HCT116 (cell line): ENCODE data around the gene UFSP2. TPM values are rescaled to one million over a fixed set of nuclear protein-coding genes. Genes with fewer than 3 reads are reported as not detected.

ENCODE experiments used
- ATAC-seq: fragments of 200-7000 bp; cut with Tn5 transposase; 2 replicates; pipeline ENCODE4 v1.9.1; 2020; ENCODE audit warnings: mild to moderate bottlenecking, moderate library complexity
- BruUV-seq: library from RNA; stranded (reverse); fragments of 400-500 nt; replicated peaks from 2 replicates; lab custom pipeline; 2021; lab: Mats Ljungman, UMichigan
- CTCF ChIA-PET: fragments of 300-600 bp; sonication (Branson Sonifier 250); formaldehyde crosslinking; loops from one replicate; lab custom pipeline; 2021; ENCODE audit warnings: antibody characterized with exemption; lab: Charles Lee
- POLR2A ChIA-PET: fragments of 300-600, 350-600 bp; sonication (Branson Sonifier 250); formaldehyde crosslinking; loops from one replicate; lab custom pipeline; 2021; ENCODE audit warnings: antibody characterized with exemption; lab: Charles Lee
- RAD21 ChIA-PET, 2 experiments: fragments of 300-600 bp; sonication (Branson Sonifier 250); formaldehyde crosslinking; loops; one replicate each; lab custom pipeline; 2023; ENCODE audit warnings: low total read pairs in 2 of 2; ENCODE audit not compliant: uncharacterized antibody in 2 of 2, unreplicated experiment in 2 of 2, low non-redundant PET in 1 of 2; lab: Charles Lee
- DNase-seq: peaks from one replicate; pipeline ENCODE4 v3.0.0-alpha.2; 2010; ENCODE audit warnings: low read depth, low spot score
- H2AFZ ChIP-seq: fragments of 200-600 bp; shearing (Covaris generic), sonication (generic); 2 replicates; pipeline ENCODE4 v1.6.1; 2017; ENCODE audit warnings: low read depth, mixed run types, mixed read lengths, antibody characterized with exemption, low read length; ENCODE audit not compliant: poor library complexity, severe bottlenecking
- H3K27ac ChIP-seq: 2 replicates; pipeline ENCODE4 v1.5.1; 2012; ENCODE audit warnings: low read depth, low read length
- H3K27me3 ChIP-seq: fragments of 200-600 bp; sonication (generic); 2 replicates; pipeline ENCODE4 v1.6.1; 2016; ENCODE audit warnings: mixed run types, low read length, mixed read lengths; ENCODE audit not compliant: insufficient read depth
- H3K36me3 ChIP-seq, 2 experiments: fragments of 200-500 bp in 1 of 2; fragments of 200-600 bp in 1 of 2; sonication (Bioruptor generic) in 1 of 2; sonication (generic) in 1 of 2; 2 replicates each; pipeline versions ENCODE4 v1.5.1 to v1.6.1; 2014 to 2016; ENCODE audit warnings: low read length in 2 of 2, inconsistent platforms in 1 of 2, mixed read lengths in 1 of 2, mixed run types in 1 of 2; ENCODE audit not compliant: insufficient read depth in 2 of 2, control insufficient read depth in 1 of 2
- H3K4me1 ChIP-seq, 2 experiments: fragments of 200-600 bp in 1 of 2; sonication (generic) in 1 of 2; 2 replicates each; pipeline versions ENCODE4 v1.5.1 to v1.6.1; 2012 to 2017; ENCODE audit warnings: low read length in 2 of 2, inconsistent platforms in 1 of 2, mild to moderate bottlenecking in 1 of 2, mixed read lengths in 1 of 2, mixed run types in 1 of 2, moderate library complexity in 1 of 2; ENCODE audit not compliant: insufficient read depth in 2 of 2, control insufficient read depth in 1 of 2
- H3K4me2 ChIP-seq: fragments of 200-600 bp; sonication (generic); 2 replicates; pipeline ENCODE4 v1.6.1; 2017; ENCODE audit warnings: mixed run types, low read length, mixed read lengths
- H3K4me3 ChIP-seq, 2 experiments: fragments of 200-600 bp in 1 of 2; sonication (generic) in 1 of 2; replicated peaks in 1 of 2; 2 replicates each; pipeline ENCODE4 v1.5.1; 2011 to 2016; ENCODE audit warnings: low read length in 2 of 2, control low read depth in 1 of 2, low read depth in 1 of 2, mild to moderate bottlenecking in 1 of 2, mixed read lengths in 1 of 2, mixed run types in 1 of 2
- H3K79me2 ChIP-seq: fragments of 200-600 bp; sonication (generic); 2 replicates; pipeline ENCODE4 v1.6.1; 2017; ENCODE audit warnings: mild to moderate bottlenecking, mixed run types, low read length, moderate library complexity, mixed read lengths; ENCODE audit not compliant: insufficient read depth
- H3K9ac ChIP-seq: fragments of 200-600 bp; sonication (generic); 2 replicates; pipeline ENCODE4 v1.6.1; 2016; ENCODE audit warnings: low read length, mixed read lengths
- H3K9me2 ChIP-seq: fragments of 200-600 bp; sonication (generic), shearing (Covaris generic); 2 replicates; pipeline ENCODE4 v1.6.1; 2017; ENCODE audit warnings: mixed run types, mild to moderate bottlenecking, moderate library complexity; ENCODE audit not compliant: insufficient read depth
- H3K9me3 ChIP-seq, 2 experiments: fragments of 200-500 bp in 1 of 2; fragments of 200-600 bp in 1 of 2; sonication (Bioruptor generic) in 1 of 2; sonication (generic) in 1 of 2; 2 replicates each; pipeline ENCODE4 v1.6.1; 2014 to 2017; ENCODE audit warnings: low read length in 2 of 2, mixed read lengths in 2 of 2, inconsistent platforms in 1 of 2, low read depth in 1 of 2, mild to moderate bottlenecking in 1 of 2, mixed run types in 1 of 2, moderate library complexity in 1 of 2; ENCODE audit not compliant: control insufficient read depth in 1 of 2, insufficient read depth in 1 of 2
- H4K20me1 ChIP-seq: fragments of 200-600 bp; sonication (generic), shearing (Covaris generic); 2 replicates; pipeline ENCODE4 v1.6.1; 2017; ENCODE audit warnings: mixed run types, mild to moderate bottlenecking, moderate library complexity; ENCODE audit not compliant: insufficient read depth
- CBX3 ChIP-seq: IDR thresholded peaks from 2 replicates; pipeline ENCODE4 v1.6.1; 2012; ENCODE audit warnings: low read depth
- CEBPB ChIP-seq: IDR thresholded peaks from 2 replicates; pipeline ENCODE4 v1.6.1; 2012; ENCODE audit warnings: low read depth
- EGR1 ChIP-seq: IDR thresholded peaks from 2 replicates; pipeline ENCODE4 v1.6.1; 2012; ENCODE audit warnings: low read depth
- ELF1 ChIP-seq: IDR thresholded peaks from 2 replicates; pipeline ENCODE4 v1.6.1; 2012; ENCODE audit warnings: low read depth, borderline replicate concordance
- EZH2phosphoT487 ChIP-seq: fragments of 200-600 bp; IDR thresholded peaks from 2 replicates; pipeline ENCODE4 v1.6.1; 2018; ENCODE audit warnings: antibody characterized with exemption, borderline replicate concordance
- JUND ChIP-seq: IDR thresholded peaks from 2 replicates; pipeline ENCODE4 v1.6.1; 2012
- MAX ChIP-seq: IDR thresholded peaks from 2 replicates; pipeline ENCODE4 v1.6.1; 2012
- POLR2A ChIP-seq: IDR thresholded peaks from 2 replicates; pipeline ENCODE4 v1.7.0; 2011; ENCODE audit warnings: borderline replicate concordance; ENCODE audit not compliant: insufficient read depth, insufficient read length; ENCODE audit errors: extremely low read depth
- POLR2AphosphoS5 ChIP-seq: IDR thresholded peaks from 2 replicates; pipeline ENCODE4 v1.6.1; 2011; ENCODE audit warnings: mild to moderate bottlenecking, low read depth, low read length, moderate library complexity
- RAD21 ChIP-seq: IDR thresholded peaks from 2 replicates; pipeline ENCODE4 v1.6.1; 2012; ENCODE audit warnings: low read depth, mild to moderate bottlenecking
- SIN3A ChIP-seq: IDR thresholded peaks from 2 replicates; pipeline ENCODE4 v1.6.1; 2012; ENCODE audit warnings: low read depth
- SP1 ChIP-seq: IDR thresholded peaks from 2 replicates; pipeline ENCODE4 v1.6.1; 2012; ENCODE audit warnings: low read depth
- SRF ChIP-seq: IDR thresholded peaks from 2 replicates; pipeline ENCODE4 v1.6.1; 2012; ENCODE audit warnings: low read depth
- YY1 ChIP-seq: IDR thresholded peaks from 2 replicates; pipeline ENCODE4 v1.6.1; 2011; ENCODE audit warnings: low read length, low read depth, moderate library complexity, mild to moderate bottlenecking; ENCODE audit not compliant: insufficient replicate concordance; ENCODE audit errors: extremely low read depth
- ZFX ChIP-seq: fragments of 450-650 bp; IDR thresholded peaks from 2 replicates; pipeline ENCODE4 v1.6.1; 2017
- ZNF274 ChIP-seq: fragments of 200-500 bp; sonication (Bioruptor generic); IDR thresholded peaks from 2 replicates; pipeline ENCODE4 v1.6.1; 2014; ENCODE audit warnings: mild to moderate bottlenecking, low read depth, low read length, inconsistent platforms
- intact Hi-C: fragments of 100-400 bp; cut with micrococcal nuclease; formaldehyde crosslinking; loops from 2 replicates; pipeline ENCODE4 v1.10.0; 2022
- total RNA-seq: library from RNA; stranded (reverse); gene quantifications from one replicate; pipeline ENCODE4 v1.2.1, GENCODE V29; 2021; ENCODE audit not compliant: unreplicated experiment
- TF ChIP-seq, protein P1 (sequence below): IDR thresholded peaks from 2 replicates; pipeline ENCODE4 v1.6.1; 2011; ENCODE audit warnings: mild to moderate bottlenecking, low read length, moderate library complexity; ENCODE audit not compliant: insufficient replicate concordance; ENCODE audit errors: extremely low read depth
- TF ChIP-seq, protein P2 (sequence below): IDR thresholded peaks from 2 replicates; pipeline ENCODE4 v1.6.1; 2012; ENCODE audit warnings: low read depth
- TF ChIP-seq, protein P3 (sequence below): IDR thresholded peaks from 2 replicates; pipeline ENCODE4 v1.6.1; 2012

UFSP2 gene
- total RNA-seq, 1 experiment from 2014 or later, result 29.4 TPM

DNA sequence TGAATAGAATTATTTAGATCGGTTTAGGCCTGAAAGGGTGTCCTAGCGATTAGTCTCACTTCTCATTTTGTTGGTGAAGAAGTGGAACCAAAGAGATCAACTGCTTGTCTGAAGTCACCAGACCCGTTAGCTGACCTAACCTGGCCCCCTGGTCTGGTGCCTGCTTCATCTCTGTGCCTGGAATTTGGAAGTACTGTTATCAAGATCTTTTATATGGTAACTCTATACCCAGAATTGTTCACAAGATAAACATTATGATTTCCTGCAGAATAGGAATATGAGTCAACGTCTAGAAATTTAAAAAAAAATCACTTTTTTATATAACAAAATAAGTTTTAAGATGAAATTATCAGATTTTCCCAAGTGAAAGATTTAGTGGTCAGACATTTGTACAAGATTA is 67.2 kb downstream of the UFSP2 start (continued):
- TF ChIP-seq, protein P1, sequence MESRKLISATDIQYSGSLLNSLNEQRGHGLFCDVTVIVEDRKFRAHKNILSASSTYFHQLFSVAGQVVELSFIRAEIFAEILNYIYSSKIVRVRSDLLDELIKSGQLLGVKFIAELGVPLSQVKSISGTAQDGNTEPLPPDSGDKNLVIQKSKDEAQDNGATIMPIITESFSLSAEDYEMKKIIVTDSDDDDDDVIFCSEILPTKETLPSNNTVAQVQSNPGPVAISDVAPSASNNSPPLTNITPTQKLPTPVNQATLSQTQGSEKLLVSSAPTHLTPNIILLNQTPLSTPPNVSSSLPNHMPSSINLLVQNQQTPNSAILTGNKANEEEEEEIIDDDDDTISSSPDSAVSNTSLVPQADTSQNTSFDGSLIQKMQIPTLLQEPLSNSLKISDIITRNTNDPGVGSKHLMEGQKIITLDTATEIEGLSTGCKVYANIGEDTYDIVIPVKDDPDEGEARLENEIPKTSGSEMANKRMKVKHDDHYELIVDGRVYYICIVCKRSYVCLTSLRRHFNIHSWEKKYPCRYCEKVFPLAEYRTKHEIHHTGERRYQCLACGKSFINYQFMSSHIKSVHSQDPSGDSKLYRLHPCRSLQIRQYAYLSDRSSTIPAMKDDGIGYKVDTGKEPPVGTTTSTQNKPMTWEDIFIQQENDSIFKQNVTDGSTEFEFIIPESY, result no peak
- TF ChIP-seq JUND, result no peak
- no peak for TF ChIP-seq EGR1
- TF ChIP-seq ELF1, result no peak
- no peak for TF ChIP-seq MAX
- TF ChIP-seq CBX3, result no peak
- TF ChIP-seq, all 23 proteins: peak for 0

DNA sequence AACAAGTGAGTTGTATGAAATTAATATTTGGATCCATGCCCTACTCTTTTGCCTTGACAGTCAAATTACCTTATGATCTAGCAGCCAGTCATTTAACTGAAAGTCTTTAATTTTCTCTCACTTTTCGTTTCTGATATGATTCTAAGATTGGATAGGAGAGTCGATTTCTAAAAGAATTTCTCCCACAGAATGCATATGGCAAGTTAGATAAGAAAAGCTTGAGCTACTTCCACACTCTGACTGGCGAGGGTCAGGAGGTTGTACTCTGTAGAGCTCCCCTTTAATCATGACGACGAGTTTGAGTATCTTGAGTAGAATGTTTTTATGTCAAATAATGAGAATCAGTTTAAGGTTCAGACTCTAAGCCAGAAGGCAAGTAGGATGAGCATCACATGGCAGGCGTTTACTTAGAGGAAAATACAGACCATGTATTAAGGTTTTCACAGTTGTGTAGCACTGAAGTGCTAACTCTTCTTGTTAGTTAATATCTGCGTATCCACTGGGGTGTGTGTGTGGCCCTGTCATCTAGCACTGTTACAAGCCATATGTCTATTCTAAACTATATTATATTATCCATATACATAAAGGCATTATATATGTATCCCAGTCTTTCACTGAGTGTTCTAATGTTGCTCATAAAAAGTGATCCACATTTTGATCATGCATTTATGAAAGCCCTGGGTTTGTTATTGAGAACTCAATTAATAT is 67.9 kb downstream of the UFSP2 start:
- POLR2A ChIA-PET, result no interaction called here

More for the DNA sequence above, 67.9 kb downstream of the UFSP2 start:
- RAD21 ChIA-PET, result no interaction called here
- Histone ChIP-seq H3K9ac (no peak overlapping the region), H4K20me1 (no peaks in the 10 kb centered on the region), H3K79me2 (no peaks in the 10 kb centered on the region), H3K4me3 (no peak overlapping the region), H3K9me3 (no peaks in the 10 kb centered on the region), H3K4me2 (no peak overlapping the region), H3K36me3 (no peaks in the 10 kb centered on the region), H3K27ac (no peak overlapping the region), H3K9me2 (no peaks in the 10 kb centered on the region), H2AFZ (no peak overlapping the region), H3K4me1 (peaks cover 0 to 8% of the 10 kb centered on the region in 2 experiments; a peak in 2 of 4 replicates), H3K27me3 (no peaks in the 10 kb centered on the region)
- no TSS peak for BruUV-seq
- TF ChIP-seq EGR1 (no peak), POLR2AphosphoS5 (no peak), CEBPB (no peak), SIN3A (no peak), POLR2A (no peak), RAD21 (no peak), JUND (no peak), ZFX (no peak), YY1 (no peak), EZH2phosphoT487 (no peak), SRF (no peak), ZNF274 (no peak), ELF1 (no peak), SP1 (no peak)
- TF ChIP-seq, protein P2, sequence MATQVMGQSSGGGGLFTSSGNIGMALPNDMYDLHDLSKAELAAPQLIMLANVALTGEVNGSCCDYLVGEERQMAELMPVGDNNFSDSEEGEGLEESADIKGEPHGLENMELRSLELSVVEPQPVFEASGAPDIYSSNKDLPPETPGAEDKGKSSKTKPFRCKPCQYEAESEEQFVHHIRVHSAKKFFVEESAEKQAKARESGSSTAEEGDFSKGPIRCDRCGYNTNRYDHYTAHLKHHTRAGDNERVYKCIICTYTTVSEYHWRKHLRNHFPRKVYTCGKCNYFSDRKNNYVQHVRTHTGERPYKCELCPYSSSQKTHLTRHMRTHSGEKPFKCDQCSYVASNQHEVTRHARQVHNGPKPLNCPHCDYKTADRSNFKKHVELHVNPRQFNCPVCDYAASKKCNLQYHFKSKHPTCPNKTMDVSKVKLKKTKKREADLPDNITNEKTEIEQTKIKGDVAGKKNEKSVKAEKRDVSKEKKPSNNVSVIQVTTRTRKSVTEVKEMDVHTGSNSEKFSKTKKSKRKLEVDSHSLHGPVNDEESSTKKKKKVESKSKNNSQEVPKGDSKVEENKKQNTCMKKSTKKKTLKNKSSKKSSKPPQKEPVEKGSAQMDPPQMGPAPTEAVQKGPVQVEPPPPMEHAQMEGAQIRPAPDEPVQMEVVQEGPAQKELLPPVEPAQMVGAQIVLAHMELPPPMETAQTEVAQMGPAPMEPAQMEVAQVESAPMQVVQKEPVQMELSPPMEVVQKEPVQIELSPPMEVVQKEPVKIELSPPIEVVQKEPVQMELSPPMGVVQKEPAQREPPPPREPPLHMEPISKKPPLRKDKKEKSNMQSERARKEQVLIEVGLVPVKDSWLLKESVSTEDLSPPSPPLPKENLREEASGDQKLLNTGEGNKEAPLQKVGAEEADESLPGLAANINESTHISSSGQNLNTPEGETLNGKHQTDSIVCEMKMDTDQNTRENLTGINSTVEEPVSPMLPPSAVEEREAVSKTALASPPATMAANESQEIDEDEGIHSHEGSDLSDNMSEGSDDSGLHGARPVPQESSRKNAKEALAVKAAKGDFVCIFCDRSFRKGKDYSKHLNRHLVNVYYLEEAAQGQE, result no peak
- TF ChIP-seq, protein P3, sequence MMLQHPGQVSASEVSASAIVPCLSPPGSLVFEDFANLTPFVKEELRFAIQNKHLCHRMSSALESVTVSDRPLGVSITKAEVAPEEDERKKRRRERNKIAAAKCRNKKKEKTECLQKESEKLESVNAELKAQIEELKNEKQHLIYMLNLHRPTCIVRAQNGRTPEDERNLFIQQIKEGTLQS, result no peak
- DNase-seq (no peak), ATAC-seq (no peak)
- CTCF ChIA-PET, result no interaction called here
- intact Hi-C loops, result no loop called here
